Endothelial cell (in vitro differentiated cells): Measurements from ENCODE around the gene MSRB2. TPM values are rescaled to one million over a fixed set of nuclear protein-coding genes. Genes with fewer than 3 reads are reported as not detected.

Experiments
- DNase-seq: peaks from one replicate; pipeline ENCODE4 v3.0.0; 2021; ENCODE audit warnings: low spot score
- H3K27ac Mint-ChIP-seq: one replicate; pipeline ENCODE4 v1.8.0; 2021; ENCODE audit warnings: mixed read lengths, inconsistent platforms; ENCODE audit not compliant: unreplicated experiment
- H3K27me3 Mint-ChIP-seq: one replicate; pipeline ENCODE4 v1.8.0; 2021; ENCODE audit warnings: mild to moderate bottlenecking, moderate library complexity, mixed read lengths, inconsistent platforms; ENCODE audit not compliant: unreplicated experiment
- H3K36me3 Mint-ChIP-seq: one replicate; pipeline ENCODE4 v1.8.0; 2021; ENCODE audit warnings: mild to moderate bottlenecking, low read depth, mixed read lengths, inconsistent platforms; ENCODE audit not compliant: unreplicated experiment
- H3K4me1 Mint-ChIP-seq: one replicate; pipeline ENCODE4 v1.8.0; 2021; ENCODE audit warnings: mild to moderate bottlenecking, mixed read lengths, inconsistent platforms; ENCODE audit not compliant: unreplicated experiment
- H3K4me3 Mint-ChIP-seq: one replicate; pipeline ENCODE4 v1.8.0; 2021; ENCODE audit warnings: mild to moderate bottlenecking, mixed read lengths, inconsistent platforms; ENCODE audit not compliant: unreplicated experiment
- H3K9me3 Mint-ChIP-seq: one replicate; pipeline ENCODE4 v1.8.0; 2021; ENCODE audit warnings: mixed read lengths, inconsistent platforms; ENCODE audit not compliant: unreplicated experiment
- CTCF ChIP-seq: fragments of 200-600 bp; sonication (generic); IDR thresholded peaks from one replicate; pipeline ENCODE4 v1.5.0; 2021; ENCODE audit warnings: antibody characterized with exemption; ENCODE audit not compliant: unreplicated experiment
- total RNA-seq: library from RNA; stranded (reverse); fragmentation: NEBNext Ultra II Directional; extraction: Animal tissue kit (Norgen Biotek cat#: 25700); gene quantifications from one replicate; pipeline ENCODE4 v1.2.1, GENCODE V29; 2021; ENCODE audit not compliant: unreplicated experiment

The MSRB2 gene
- total RNA-seq, 1 donor from 2014 or later = 29.9 TPM

- DNase-seq = no peak
- Mint-ChIP-seq H3K36me3 (peaks cover 4% of the 10 kb centered on the region), H3K27ac (no peak overlapping the region), H3K27me3 (peaks cover 2% of the 10 kb centered on the region), H3K4me3 (no peak overlapping the region), H3K9me3 (peaks cover 4% of the 10 kb centered on the region), H3K4me1 (peaks cover 3% of the 10 kb centered on the region)
- no peak for TF ChIP-seq CTCF
These were observed 41.1 kb downstream of the MSRB2 start for GRCh38 chr10:23136462-23136861.

- Mint-ChIP-seq H3K4me1 (no peaks in the 10 kb centered on the region), H3K27ac (no peak overlapping the region), H3K9me3 (peaks cover 4% of the 10 kb centered on the region), H3K4me3 (no peak overlapping the region), H3K36me3 (peaks cover 4% of the 10 kb centered on the region), H3K27me3 (peaks cover 2% of the 10 kb centered on the region)
- no peak for TF ChIP-seq CTCF
- DNase-seq = no peak
These were observed 44.3 kb downstream of the MSRB2 start for GRCh38 chr10:23139677-23140076.

GRCh38 chr10:23141995-23142394, 46.6 kb downstream of the MSRB2 start:
- H3K4me1 Mint-ChIP-seq = no peaks in the 10 kb centered on the region
- peaks cover 3% of the 10 kb centered on the region for H3K27me3 Mint-ChIP-seq
- no peak overlapping the region for H3K27ac Mint-ChIP-seq
- no peaks in the 10 kb centered on the region for H3K9me3 Mint-ChIP-seq
- TF ChIP-seq CTCF = no peak
- no peaks in the 10 kb centered on the region for H3K36me3 Mint-ChIP-seq
- no peak overlapping the region for H3K4me3 Mint-ChIP-seq
- no peak for DNase-seq

- Mint-ChIP-seq H3K36me3 (no peaks in the 10 kb centered on the region), H3K27me3 (peaks cover 3% of the 10 kb centered on the region), H3K4me3 (no peak overlapping the region), H3K9me3 (no peaks in the 10 kb centered on the region), H3K27ac (no peak overlapping the region), H3K4me1 (no peaks in the 10 kb centered on the region)
- no peak for DNase-seq
- TF ChIP-seq CTCF = no peak
These were observed 50.9 kb downstream of the MSRB2 start for GRCh38 chr10:23146258-23146657.

- DNase-seq = no peak
- Mint-ChIP-seq H3K4me1 (no peaks in the 10 kb centered on the region), H3K4me3 (no peak overlapping the region), H3K27ac (no peak overlapping the region), H3K9me3 (no peaks in the 10 kb centered on the region), H3K36me3 (no peaks in the 10 kb centered on the region), H3K27me3 (peaks cover 3% of the 10 kb centered on the region)
- no peak for TF ChIP-seq CTCF
These were observed 51.7 kb downstream of the MSRB2 start for GRCh38 chr10:23147035-23147434.
